GM19397 (cell line): Measurements from ENCODE around the gene SCYGR1.
"Not testable (repeated sequence)": the region's sequence is repeated elsewhere in the genome, so short reads cannot be mapped to it uniquely, and the experiment has no call there.

ENCODE experiments used
- ATAC-seq: cut with Tn5 transposase; IDR thresholded peaks from one replicate; pipeline ENCODE4 v1.9.1; 2021; ENCODE audit warnings: mild to moderate bottlenecking, moderate library complexity; ENCODE audit not compliant: unreplicated experiment

SCYGR1 gene

GRCh38 chr2:227374158-227374557, 13.6 kb downstream of the SCYGR1 start:
- no peak for ATAC-seq

- ATAC-seq: no peak
Measured at GRCh38 chr2:227373389-227373788, 14.4 kb downstream of the SCYGR1 start.

GRCh38 chr2:227370791-227371312, 16.9 kb downstream of the SCYGR1 start:
- ATAC-seq: no peak

GRCh38 chr2:227370092-227370491, 17.7 kb downstream of the SCYGR1 start:
- ATAC-seq: no peak

- ATAC-seq: no peak
Measured at GRCh38 chr2:227368574-227368973, 19.2 kb downstream of the SCYGR1 start.

- ATAC-seq: no peak
Measured at GRCh38 chr2:227367427-227367795, 20.3 kb downstream of the SCYGR1 start.

- ATAC-seq: no peak
Measured at GRCh38 chr2:227366769-227367426, 20.9 kb downstream of the SCYGR1 start.

- no peak for ATAC-seq
Measured at GRCh38 chr2:227365833-227366232, 21.9 kb downstream of the SCYGR1 start.

- not testable (repeated sequence) for ATAC-seq
Measured at GRCh38 chr2:227364585-227365263, 23.0 kb downstream of the SCYGR1 start.

GRCh38 chr2:227363756-227364155, 24.0 kb downstream of the SCYGR1 start:
- no peak for ATAC-seq

GRCh38 chr2:227360351-227360750, 27.4 kb downstream of the SCYGR1 start:
- no peak for ATAC-seq

- ATAC-seq: peak; percentile 75
Measured at GRCh38 chr2:227351639-227352038, 36.1 kb downstream of the SCYGR1 start.

GRCh38 chr2:227349989-227350612, 37.6 kb downstream of the SCYGR1 start:
- ATAC-seq: no peak

- no peak for ATAC-seq
Measured at GRCh38 chr2:227348324-227348723, 39.4 kb downstream of the SCYGR1 start.

GRCh38 chr2:227347117-227347516, 40.6 kb downstream of the SCYGR1 start:
- ATAC-seq: no peak

- no peak for ATAC-seq
Measured at GRCh38 chr2:227344231-227344630, 43.5 kb downstream of the SCYGR1 start.

- ATAC-seq: no peak
Measured at GRCh38 chr2:227341553-227341952, 46.2 kb downstream of the SCYGR1 start.

- ATAC-seq: no peak
Measured at GRCh38 chr2:227340106-227340505, 47.6 kb downstream of the SCYGR1 start.

- peak; percentile 53 for ATAC-seq
Measured at GRCh38 chr2:227339098-227339599, 48.6 kb downstream of the SCYGR1 start.
